GM19397 (cell line): Measurements from ENCODE around the gene TAOK3.
"Not testable (repeated sequence)": the region's sequence is repeated elsewhere in the genome, so short reads cannot be mapped to it uniquely, and the experiment has no call there.

Source experiments
- ATAC-seq: cut with Tn5 transposase; IDR thresholded peaks from one replicate; pipeline ENCODE4 v1.9.1; 2021; ENCODE audit warnings: mild to moderate bottlenecking, moderate library complexity; ENCODE audit not compliant: unreplicated experiment

Gene TAOK3

GRCh38 chr12:118372541-118373495 lies at the start of gene TAOK3:
TSS of gene TAOK3 (minus strand) at chr12:118372907. CDS start at chr12:118255567, 117,340 bp downstream.
- peak; percentile 75 for ATAC-seq

DNA sequence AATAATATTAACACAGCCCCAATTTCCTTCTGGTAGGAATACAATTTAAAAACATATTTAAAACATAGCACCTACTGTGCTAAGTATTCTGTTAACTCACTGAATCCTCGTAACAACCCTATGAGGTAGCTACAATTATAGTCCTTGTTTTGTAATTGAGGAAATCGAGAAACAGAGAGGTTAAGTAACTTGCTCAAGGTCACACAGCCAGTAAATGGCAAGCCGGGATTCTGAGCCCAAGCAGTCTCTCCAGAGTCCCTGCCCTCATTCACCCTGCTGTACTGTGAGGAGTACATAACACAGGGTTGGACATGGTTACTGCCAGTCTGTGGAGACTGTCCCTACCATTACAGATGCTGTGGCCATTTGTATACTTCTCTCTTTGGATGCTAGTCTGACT lies 48.0 kb upstream of the TAOK3 start:
- no peak for ATAC-seq

DNA sequence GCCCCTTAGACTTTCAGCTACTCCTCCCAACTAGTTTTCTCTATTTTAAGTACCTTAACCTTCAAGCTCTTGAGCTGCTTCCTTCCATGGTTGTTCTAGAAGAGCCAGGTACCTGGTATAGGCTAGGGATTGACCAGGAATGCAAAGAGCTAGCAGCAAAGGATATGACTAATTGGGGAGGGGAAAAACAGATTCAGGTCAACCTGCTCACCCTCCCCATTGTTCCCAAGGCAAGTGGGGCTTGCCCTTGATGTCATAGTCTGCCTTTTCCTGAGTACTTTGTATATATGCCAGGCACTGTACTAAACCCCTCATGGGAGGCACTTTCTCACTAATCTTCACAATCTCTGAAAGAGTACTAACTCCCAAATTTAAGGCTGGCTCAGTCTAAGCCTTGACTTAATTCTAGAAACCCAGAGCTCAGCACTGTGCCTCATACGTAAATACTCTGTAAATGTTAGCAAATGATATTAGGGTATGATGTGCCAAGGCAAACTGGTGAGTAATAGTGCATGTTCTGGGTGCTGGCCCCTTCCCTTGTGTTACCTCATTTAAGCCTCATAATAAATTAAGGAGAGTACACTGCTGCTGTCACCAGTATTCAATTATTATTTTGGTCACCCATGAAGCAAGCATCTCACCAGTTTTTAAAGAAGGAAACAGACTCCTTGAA lies 45.8 kb upstream of the TAOK3 start:
- no peak for ATAC-seq

GRCh38 chr12:118417942-118418341 lies 45.2 kb upstream of the TAOK3 start:
- no peak for ATAC-seq

GRCh38 chr12:118409834-118410233 lies 37.1 kb upstream of the TAOK3 start:
- ATAC-seq: no peak

- not testable (repeated sequence) for ATAC-seq
These were observed 35.5 kb upstream of the TAOK3 start for GRCh38 chr12:118408241-118408640.

DNA sequence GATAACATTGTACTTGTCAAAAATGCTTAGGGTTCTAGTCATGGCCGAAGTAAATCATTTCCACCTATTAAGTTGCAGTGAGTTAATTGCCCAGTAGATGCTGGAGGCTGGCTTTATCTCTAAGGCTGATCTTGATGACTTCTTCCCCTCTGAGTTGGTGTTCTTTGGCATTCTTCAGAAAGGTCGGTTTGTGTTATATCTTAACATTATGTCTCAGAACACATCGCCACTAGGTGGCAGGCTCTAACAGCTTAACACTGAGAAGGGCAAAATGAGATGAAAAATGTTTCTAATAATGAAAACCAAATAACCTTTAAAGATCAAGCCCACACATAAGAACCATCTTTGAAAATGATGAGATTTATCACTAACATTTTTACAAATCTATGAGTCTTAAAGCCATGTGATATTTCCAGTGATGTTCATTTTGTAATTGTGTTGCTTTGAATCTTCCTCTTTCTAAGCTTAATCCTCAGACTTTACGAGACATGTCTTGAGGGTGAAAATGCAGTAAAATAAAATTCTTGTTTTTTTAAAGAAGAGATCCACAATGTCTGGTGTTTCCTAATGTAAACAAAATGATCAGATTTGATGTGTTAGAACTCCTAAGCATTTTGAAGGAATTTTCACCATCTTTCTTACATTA lies 32.3 kb upstream of the TAOK3 start:
- no peak for ATAC-seq

GRCh38 chr12:118402251-118402650 lies 29.5 kb upstream of the TAOK3 start:
- no peak for ATAC-seq

DNA sequence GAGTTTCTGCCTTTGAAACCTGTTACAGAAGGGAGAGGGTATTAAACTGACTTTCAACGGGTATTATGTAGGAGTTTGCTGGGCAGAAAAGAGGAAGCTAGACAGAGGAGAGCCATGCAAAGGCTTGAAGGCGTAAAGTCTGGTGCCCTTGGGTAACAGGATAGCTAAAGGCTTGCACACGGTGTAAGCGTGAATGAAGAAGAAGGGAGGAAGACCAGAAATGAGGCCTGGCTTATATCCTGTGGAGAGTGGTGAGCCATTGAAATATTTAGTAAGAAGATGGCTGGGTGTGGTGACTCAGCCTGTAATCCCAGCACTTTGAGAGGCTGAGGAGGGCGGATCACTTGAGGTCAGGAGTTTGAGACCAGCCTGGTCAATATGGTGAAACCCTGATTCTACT lies 26.2 kb upstream of the TAOK3 start:
- no peak for ATAC-seq

DNA sequence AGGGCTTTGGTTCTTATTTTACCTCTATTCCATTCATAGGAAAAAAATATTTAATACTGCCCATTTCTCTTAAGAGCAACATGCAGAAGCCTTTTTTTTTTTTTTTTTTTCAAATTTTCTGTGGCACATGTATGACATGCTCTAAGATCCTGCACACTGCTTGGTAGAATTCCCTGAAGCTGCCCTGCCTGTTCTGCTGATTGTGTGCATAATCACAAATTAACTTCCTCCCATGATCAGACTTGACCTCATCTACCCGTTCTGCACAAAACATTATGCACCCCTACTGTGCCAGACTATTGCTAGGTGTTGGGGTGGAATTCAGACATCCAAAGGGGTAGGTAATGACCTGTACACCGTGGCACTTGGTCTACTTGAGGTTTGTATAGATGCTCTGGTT lies 25.8 kb upstream of the TAOK3 start:
- ATAC-seq: no peak

- no peak for ATAC-seq
These were observed 25.2 kb upstream of the TAOK3 start for GRCh38 chr12:118397708-118398440.

- no peak for ATAC-seq
These were observed 19.1 kb upstream of the TAOK3 start for GRCh38 chr12:118391836-118392235.

GRCh38 chr12:118391424-118391823 lies 18.7 kb upstream of the TAOK3 start:
- no peak for ATAC-seq

- no peak for ATAC-seq
These were observed 5.3 kb upstream of the TAOK3 start for GRCh38 chr12:118377884-118378470.

- no peak for ATAC-seq
These were observed 4.5 kb upstream of the TAOK3 start for GRCh38 chr12:118377021-118377883.

GRCh38 chr12:118376089-118377020 lies 3.6 kb upstream of the TAOK3 start, which contains the start of gene SUDS3:
TSS of gene SUDS3 (plus strand) at chr12:118376555. CDS start at chr12:118376692, 137 bp downstream.
- no peak for ATAC-seq

- ATAC-seq: no peak
These were observed 2.6 kb upstream of the TAOK3 start for GRCh38 chr12:118375348-118375747.

- ATAC-seq: no peak
These were observed 2.2 kb upstream of the TAOK3 start for GRCh38 chr12:118374909-118375308.
